ENCODE results near the gene KRT5. TPM values are rescaled to one million over a fixed set of nuclear protein-coding genes. Genes with fewer than 3 reads are reported as not detected.
A peak's percentile ranks its signal among the peaks of the same experiment; 100 is the strongest.

The KRT5 gene
- polyA plus RNA-seq, 2 donors, result 3,653 to 6,695 TPM

GRCh38 chr12:52473768-52474167 is 46.4 kb downstream of the KRT5 start, which contains the start of gene KRT6C:
Gene KRT6C (minus strand): TSS chr12:52473805. CDS start chr12:52473737, 68 bp downstream.
- H3K36me3 ChIP-seq (ENCODE audit: control insufficient read depth in 2 of 2, insufficient read depth in 2 of 2, low read length in 1 of 2), result no peaks in the 10 kb centered on the region
- H3K4me3 ChIP-seq (ENCODE audit: low read depth in 1 of 2, low read length in 2 of 2), result no peak within 1 kb of the TSS
- WGBS, 2 donors, result 61 to 65% methylated on average over 4 of the region's 4 CpGs
- H3K4me1 ChIP-seq (ENCODE audit: control insufficient read depth in 2 of 2, insufficient read depth in 2 of 2, low read length in 1 of 2), result no peaks in the 10 kb centered on the region
- peak within 1 kb of the TSS in 1 of 2 donors; percentile 30 for H3K27ac ChIP-seq (ENCODE audit: low read depth in 2 of 2, low read length in 1 of 2)
- no peaks in the 10 kb centered on the region for H3K27me3 ChIP-seq (ENCODE audit: control insufficient read depth in 1 of 2, insufficient read depth in 2 of 2, low read length in 2 of 2)
- H3K9me3 ChIP-seq (ENCODE audit: control insufficient read depth in 2 of 2, insufficient read depth in 1 of 2, low read depth in 1 of 2, low read length in 1 of 2), result no peaks in the 10 kb centered on the region

- Histone ChIP-seq H3K27me3 (ENCODE audit: control insufficient read depth in 1 of 2, insufficient read depth in 2 of 2, low read length in 2 of 2) (no peaks in the 10 kb centered on the region), H3K4me1 (ENCODE audit: control insufficient read depth in 2 of 2, insufficient read depth in 2 of 2, low read length in 1 of 2) (no peaks in the 10 kb centered on the region), H3K36me3 (ENCODE audit: control insufficient read depth in 2 of 2, insufficient read depth in 2 of 2, low read length in 1 of 2) (no peaks in the 10 kb centered on the region), H3K4me3 (ENCODE audit: low read depth in 1 of 2, low read length in 2 of 2) (no peak overlapping the region), H3K27ac (ENCODE audit: low read depth in 2 of 2, low read length in 1 of 2) (no peak overlapping the region), H3K9me3 (ENCODE audit: control insufficient read depth in 2 of 2, insufficient read depth in 1 of 2, low read depth in 1 of 2, low read length in 1 of 2) (no peaks in the 10 kb centered on the region)
- 72 to 83% methylated on average over 4 of the region's 4 CpGs for WGBS, 2 donors
These were observed 50.3 kb downstream of the KRT5 start for GRCh38 chr12:52469853-52470252.

- Histone ChIP-seq H3K4me3 (ENCODE audit: low read depth in 1 of 2, low read length in 2 of 2) (no peak overlapping the region), H3K36me3 (ENCODE audit: control insufficient read depth in 2 of 2, insufficient read depth in 2 of 2, low read length in 1 of 2) (no peaks in the 10 kb centered on the region), H3K9me3 (ENCODE audit: control insufficient read depth in 2 of 2, insufficient read depth in 1 of 2, low read depth in 1 of 2, low read length in 1 of 2) (no peaks in the 10 kb centered on the region), H3K4me1 (ENCODE audit: control insufficient read depth in 2 of 2, insufficient read depth in 2 of 2, low read length in 1 of 2) (no peaks in the 10 kb centered on the region), H3K27me3 (ENCODE audit: control insufficient read depth in 1 of 2, insufficient read depth in 2 of 2, low read length in 2 of 2) (no peaks in the 10 kb centered on the region), H3K27ac (ENCODE audit: low read depth in 2 of 2, low read length in 1 of 2) (no peak overlapping the region)
- 57 to 64% methylated on average over 2 of the region's 2 CpGs for WGBS, 2 donors
These were observed 55.3 kb downstream of the KRT5 start for GRCh38 chr12:52464897-52465296.

Other genes with a start within 250 kb of the KRT5 start
- gene KRT86, start 245.7 kb downstream of the KRT5 start, polyA plus RNA-seq, result under 1 TPM; 0.04 to 0.10 TPM
- under 1 TPM; 0.05 to 0.08 TPM for gene KRT81, start 228.9 kb downstream of the KRT5 start, polyA plus RNA-seq
- not detected for gene KRT83, start 199.0 kb downstream of the KRT5 start, polyA plus RNA-seq
- not detected for gene KRT85, start 152.9 kb downstream of the KRT5 start, polyA plus RNA-seq
- gene KRT84, start 134.7 kb downstream of the KRT5 start, polyA plus RNA-seq, result under 1 TPM in 1 of 2 donors, not detected in 1; 0.02 TPM
- not detected for gene KRT82, start 114.1 kb downstream of the KRT5 start, polyA plus RNA-seq
- under 1 TPM; 0.08 to 0.19 TPM for gene KRT75, start 86.0 kb downstream of the KRT5 start, polyA plus RNA-seq
- gene KRT6B, start 68.2 kb downstream of the KRT5 start, polyA plus RNA-seq, result 100 to 1,000 TPM; 106 to 453 TPM
- 100 to 1,000 TPM; 229 to 427 TPM for gene KRT6C, start 46.6 kb downstream of the KRT5 start, polyA plus RNA-seq
- 1,000 to 10,000 TPM in 1 of 2 donors, 100 to 1,000 TPM in 1; 945 to 7,628 TPM for gene KRT6A, start 27.1 kb downstream of the KRT5 start, polyA plus RNA-seq
- gene KRT71, start 32.8 kb upstream of the KRT5 start, polyA plus RNA-seq, result not detected
- gene KRT74, start 53.4 kb upstream of the KRT5 start, polyA plus RNA-seq, result under 1 TPM; 0.07 to 0.24 TPM
- gene KRT72, start 81.1 kb upstream of the KRT5 start, polyA plus RNA-seq, result not detected
- gene KRT73, start 98.2 kb upstream of the KRT5 start, polyA plus RNA-seq, result not detected
- gene KRT2, start 131.8 kb upstream of the KRT5 start, polyA plus RNA-seq, result under 1 TPM; 0.09 to 0.12 TPM
- 10 to 100 TPM in 1 of 2 donors, 1 to 10 TPM in 1; 4.1 to 12.5 TPM for gene KRT1, start 160.0 kb upstream of the KRT5 start, polyA plus RNA-seq
- under 1 TPM in 1 of 2 donors, not detected in 1; 0.06 TPM for gene KRT77, start 183.1 kb upstream of the KRT5 start, polyA plus RNA-seq

All from esophagus (tissue), 2 donors.